H9 (cell line): ENCODE measurements around the gene CALR3. TPM values are rescaled to one million over a fixed set of nuclear protein-coding genes. Genes with fewer than 3 reads are reported as not detected.

Experiments used
- DNase-seq: peaks from one replicate; pipeline ENCODE4 v3.0.0-alpha.2; 2017
- H2AFZ ChIP-seq: one replicate; pipeline ENCODE4 v1.6.1; 2013; ENCODE audit warnings: mild to moderate bottlenecking, low read length, control low read depth, moderate library complexity
- H2AK5ac ChIP-seq: 2 replicates; pipeline ENCODE4 v1.6.1; 2013; ENCODE audit warnings: low read length, control low read depth, mixed read lengths; ENCODE audit not compliant: insufficient read length
- H2BK120ac ChIP-seq: one replicate; pipeline ENCODE4 v1.6.1; 2013; ENCODE audit warnings: low read depth, mild to moderate bottlenecking, low read length, control low read depth, inconsistent platforms; ENCODE audit not compliant: poor library complexity, severe bottlenecking
- H2BK12ac ChIP-seq: 2 replicates; pipeline ENCODE4 v1.6.1; 2013; ENCODE audit warnings: low read length, control low read depth, mixed read lengths, low read depth; ENCODE audit not compliant: insufficient read length
- H2BK15ac ChIP-seq: 2 replicates; pipeline ENCODE4 v1.6.1; 2013; ENCODE audit warnings: low read depth, low read length, control low read depth
- H2BK20ac ChIP-seq: one replicate; pipeline ENCODE4 v1.6.1; 2013; ENCODE audit warnings: low read depth, mild to moderate bottlenecking, low read length, control low read depth, inconsistent platforms; ENCODE audit not compliant: poor library complexity, severe bottlenecking
- H2BK5ac ChIP-seq: 2 replicates; pipeline ENCODE4 v1.6.1; 2013; ENCODE audit warnings: low read length, control low read depth, mixed read lengths; ENCODE audit not compliant: insufficient read length
- H3K14ac ChIP-seq: 2 replicates; pipeline ENCODE4 v1.6.1; 2013; ENCODE audit warnings: low read length, control low read depth; ENCODE audit not compliant: insufficient read depth
- H3K18ac ChIP-seq: 2 replicates; pipeline ENCODE4 v1.6.1; 2013; ENCODE audit warnings: low read depth, mild to moderate bottlenecking, mixed read lengths, low read length, control low read depth; ENCODE audit not compliant: insufficient read length
- H3K23ac ChIP-seq: 2 replicates; pipeline ENCODE4 v1.6.1; 2013; ENCODE audit warnings: low read length, control low read depth, mixed read lengths, low read depth; ENCODE audit not compliant: insufficient read length
- H3K23me2 ChIP-seq: 2 replicates; pipeline ENCODE4 v1.6.1; 2013; ENCODE audit warnings: low read depth, mild to moderate bottlenecking, mixed read lengths, low read length, control low read depth; ENCODE audit not compliant: insufficient read length, poor library complexity, severe bottlenecking
- H3K27ac ChIP-seq: 2 replicates; pipeline ENCODE4 v1.5.1; 2013; ENCODE audit warnings: low read length, control low read depth, mixed read lengths, low read depth; ENCODE audit not compliant: insufficient read length
- H3K27me3 ChIP-seq: 2 replicates; pipeline ENCODE4 v1.6.1; 2013; ENCODE audit warnings: low read length, control low read depth, inconsistent platforms; ENCODE audit not compliant: insufficient read depth
- H3K4ac ChIP-seq: 2 replicates; pipeline ENCODE4 v1.6.1; 2013; ENCODE audit warnings: low read depth, mild to moderate bottlenecking, control low read depth, inconsistent platforms, low read length, moderate library complexity
- H3K4me1 ChIP-seq: 2 replicates; pipeline ENCODE4 v1.6.1; 2013; ENCODE audit warnings: low read length, control low read depth, inconsistent platforms; ENCODE audit not compliant: insufficient read depth
- H3K4me2 ChIP-seq: 2 replicates; pipeline ENCODE4 v1.6.1; 2013; ENCODE audit warnings: low read length, control low read depth, mixed read lengths; ENCODE audit not compliant: insufficient read length, insufficient read depth
- H3K56ac ChIP-seq: 2 replicates; pipeline ENCODE4 v1.6.1; 2013; ENCODE audit warnings: low read depth, mild to moderate bottlenecking, mixed read lengths, low read length, control low read depth; ENCODE audit not compliant: insufficient read length
- H3K79me1 ChIP-seq: 2 replicates; pipeline ENCODE4 v1.6.1; 2013; ENCODE audit warnings: low read depth, mild to moderate bottlenecking, moderate library complexity, low read length, control low read depth, inconsistent platforms; ENCODE audit not compliant: insufficient read depth, poor library complexity, severe bottlenecking
- H3K79me2 ChIP-seq: 2 replicates; pipeline ENCODE4 v1.6.1; 2013; ENCODE audit warnings: low read length, control low read depth, inconsistent platforms; ENCODE audit not compliant: insufficient read depth
- H3K9ac ChIP-seq: 2 replicates; pipeline ENCODE4 v1.6.1; 2013; ENCODE audit warnings: low read length, control low read depth, mixed read lengths; ENCODE audit not compliant: insufficient read length; ENCODE audit errors: extremely low read depth
- H3K9me3 ChIP-seq: one replicate; pipeline ENCODE4 v1.6.1; 2013; ENCODE audit warnings: low read depth, low read length, inconsistent platforms; ENCODE audit not compliant: control insufficient read depth
- H3T11ph ChIP-seq: one replicate; pipeline ENCODE4 v1.6.1; 2013; ENCODE audit warnings: mild to moderate bottlenecking, low read length, control low read depth, inconsistent platforms
- H4K20me1 ChIP-seq: one replicate; pipeline ENCODE4 v1.6.1; 2013; ENCODE audit not compliant: control insufficient read depth, insufficient read length, insufficient read depth
- H4K5ac ChIP-seq: 2 replicates; pipeline ENCODE4 v1.6.1; 2013; ENCODE audit warnings: low read depth, mild to moderate bottlenecking, mixed read lengths, low read length, control low read depth; ENCODE audit not compliant: insufficient read length
- H4K8ac ChIP-seq: replicated peaks from 2 replicates; pipeline ENCODE4 v1.6.1; 2013; ENCODE audit warnings: low read length, control low read depth, mixed read lengths, low read depth; ENCODE audit not compliant: insufficient read length
- H4K91ac ChIP-seq: 2 replicates; pipeline ENCODE4 v1.6.1; 2013; ENCODE audit warnings: low read depth, mild to moderate bottlenecking, moderate library complexity, mixed read lengths, low read length, control low read depth; ENCODE audit not compliant: insufficient read length
- H3K27ac Mint-ChIP-seq, 3 experiments: 2 replicates in 2 of 3; 3 replicates in 1 of 3; pipeline ENCODE4 v1.8.0; 2020 to 2021; ENCODE audit warnings: mixed read lengths in 3 of 3, mild to moderate bottlenecking in 1 of 3, moderate library complexity in 1 of 3
- H3K27me3 Mint-ChIP-seq: 2 replicates; pipeline ENCODE4 v1.8.0; 2021; ENCODE audit warnings: low read depth, mild to moderate bottlenecking, moderate library complexity, mixed read lengths
- H3K36me3 Mint-ChIP-seq, 3 experiments: 2 replicates in 2 of 3; 3 replicates in 1 of 3; pipeline ENCODE4 v1.8.0; 2020 to 2021; ENCODE audit warnings: low read depth in 3 of 3, mixed read lengths in 3 of 3; ENCODE audit not compliant: insufficient read depth in 1 of 3
- H3K4me1 Mint-ChIP-seq, 2 experiments: 2 replicates each; pipeline ENCODE4 v1.8.0; 2020; ENCODE audit warnings: mixed read lengths in 2 of 2
- H3K4me3 Mint-ChIP-seq, 2 experiments: 2 replicates in 1 of 2; 3 replicates in 1 of 2; pipeline ENCODE4 v1.8.0; 2020 to 2021; ENCODE audit warnings: mild to moderate bottlenecking in 2 of 2, mixed read lengths in 2 of 2, moderate library complexity in 1 of 2
- H3K9me3 Mint-ChIP-seq, 2 experiments: 2 replicates in 1 of 2; 3 replicates in 1 of 2; pipeline ENCODE4 v1.8.0; 2020; ENCODE audit warnings: mild to moderate bottlenecking in 2 of 2, mixed read lengths in 2 of 2, moderate library complexity in 1 of 2
- CTCF ChIP-seq: fragments of 200-600 bp; sonication (generic); conservative IDR thresholded peaks from 3 replicates; pipeline ENCODE4 v1.8.0; 2021; ENCODE audit warnings: antibody characterized with exemption, mild to moderate bottlenecking
- WGBS: extraction: QIAGEN DNeasy Blood & Tissue Kit; methylation state at CpG from one replicate; pipeline ENCODE4 v1.1.7; 2013; ENCODE audit warnings: missing lambda C conversion rate, low lambda C conversion rate, mixed read lengths; ENCODE audit not compliant: insufficient read length; ENCODE audit errors: extremely low coverage; 5-methylcytosine and 5-hydroxymethylcytosine counted together
- total RNA-seq: library from RNA; stranded (reverse); gene quantifications from 2 replicates; pipeline ENCODE4 v1.2.1, GENCODE V29; 2021

CALR3 gene
- total RNA-seq, 1 experiment from 2014 or later, result 0.44 TPM

- Histone ChIP-seq H4K20me1 (no peaks in the 10 kb centered on the region), H3K79me1 (no peaks in the 10 kb centered on the region), H4K5ac (no peak overlapping the region), H3T11ph (no peak overlapping the region), H3K27ac (no peak overlapping the region), H3K79me2 (no peaks in the 10 kb centered on the region), H2AFZ (no peak overlapping the region), H3K56ac (no peak overlapping the region), H3K23ac (no peak overlapping the region), H3K23me2 (no peaks in the 10 kb centered on the region), H2BK5ac (no peak overlapping the region), H3K4me1 (no peaks in the 10 kb centered on the region), H3K27me3 (no peaks in the 10 kb centered on the region), H4K91ac (no peak overlapping the region), H2BK12ac (no peak overlapping the region), H3K14ac (no peak overlapping the region), H2BK120ac (no peak overlapping the region), H3K4ac (no peak overlapping the region), H2AK5ac (no peak overlapping the region), H3K9ac (no peak overlapping the region), H2BK15ac (no peak overlapping the region), H3K18ac (no peak overlapping the region), H2BK20ac (no peak overlapping the region), H3K9me3 (no peaks in the 10 kb centered on the region), H3K4me2 (no peak overlapping the region), H4K8ac (no peak overlapping the region)
- no peaks in the 10 kb centered on the region for H3K4me1 Mint-ChIP-seq
- no peak for DNase-seq
- no peaks in the 10 kb centered on the region; the same call in 1 of the 2 replicates for H3K27me3 Mint-ChIP-seq
- H3K9me3 Mint-ChIP-seq, result no peaks in the 10 kb centered on the region
- no peak overlapping the region for H3K4me3 Mint-ChIP-seq
- no peak for TF ChIP-seq CTCF
- no peak overlapping the region for H3K27ac Mint-ChIP-seq
- peaks cover 50 to 94% (median 82%) of the 10 kb centered on the region in 3 experiments for H3K36me3 Mint-ChIP-seq
- WGBS, result no CpG with 5 or more reads among the region's 14 CpGs
These were observed 31.5 kb upstream of the CALR3 start for GRCh38 chr19:16527334-16527935.
